Measurements from ENCODE around the gene RASGRP1.
"Not testable (repeated sequence)": the region's sequence is repeated elsewhere in the genome, so short reads cannot be mapped to it uniquely, and the experiment has no call there.

Gene RASGRP1
- 6.7 to 115 (median 16.5) reads per million in 18 experiments for total RNA-seq

GRCh38 chr15:38564557-38565286 lies at the start of gene RASGRP1:
Gene RASGRP1 (minus strand): TSS chr15:38564814. CDS start chr15:38564628, 186 bp downstream.
- DNase-seq, result peak; percentile 26 to 61

GRCh38 chr15:38613085-38613484 lies 48.5 kb upstream of the RASGRP1 start:
- no peak for DNase-seq

- DNase-seq, result no peak
Observed at GRCh38 chr15:38612159-38612863, 47.7 kb upstream of the RASGRP1 start.

- no peak for DNase-seq
Observed at GRCh38 chr15:38611228-38611627, 46.6 kb upstream of the RASGRP1 start.

- no peak for DNase-seq
Observed at GRCh38 chr15:38610748-38611147, 46.1 kb upstream of the RASGRP1 start.

GRCh38 chr15:38609097-38609738 lies 44.6 kb upstream of the RASGRP1 start:
- no peak for DNase-seq

- DNase-seq, result no peak
Observed at GRCh38 chr15:38608682-38609081, 44.1 kb upstream of the RASGRP1 start.

- peak in 1 of 2 donors; percentile 43 for DNase-seq
Observed at GRCh38 chr15:38605744-38606143, 41.1 kb upstream of the RASGRP1 start.

- no peak for DNase-seq
Observed at GRCh38 chr15:38603672-38604071, 39.1 kb upstream of the RASGRP1 start.

- no peak for DNase-seq
Observed at GRCh38 chr15:38602910-38603670, 38.5 kb upstream of the RASGRP1 start.

GRCh38 chr15:38600236-38600635 lies 35.6 kb upstream of the RASGRP1 start:
- DNase-seq, result no peak

GRCh38 chr15:38598749-38599148 lies 34.1 kb upstream of the RASGRP1 start:
- DNase-seq, result no peak

- DNase-seq, result no peak
Observed at GRCh38 chr15:38597219-38597800, 32.7 kb upstream of the RASGRP1 start.

- no peak for DNase-seq
Observed at GRCh38 chr15:38593524-38593923, 28.9 kb upstream of the RASGRP1 start.

GRCh38 chr15:38589502-38589901 lies 24.9 kb upstream of the RASGRP1 start:
- peak; percentile 29 to 62 for DNase-seq

- no peak for DNase-seq
Observed at GRCh38 chr15:38588672-38589071, 24.1 kb upstream of the RASGRP1 start.

- DNase-seq, result no peak
Observed at GRCh38 chr15:38587214-38587613, 22.6 kb upstream of the RASGRP1 start.

GRCh38 chr15:38586005-38586404 lies 21.4 kb upstream of the RASGRP1 start:
- DNase-seq, result not testable (repeated sequence)

GRCh38 chr15:38578626-38579025 lies 14.0 kb upstream of the RASGRP1 start:
- no peak for DNase-seq

GRCh38 chr15:38577424-38577987 lies 12.9 kb upstream of the RASGRP1 start:
- DNase-seq, result no peak

GRCh38 chr15:38576837-38577236 lies 12.2 kb upstream of the RASGRP1 start:
- no peak for DNase-seq

GRCh38 chr15:38576261-38576660 lies 11.6 kb upstream of the RASGRP1 start:
- no peak for DNase-seq
